Measurements from ENCODE around the gene ACOXL.

ACOXL gene

GRCh38 chr2:111034146-111034545 is 301.8 kb downstream of the ACOXL start:
- no peak for FAIRE-seq

GRCh38 chr2:111034606-111035005 is 302.2 kb downstream of the ACOXL start:
- no peak for TF ChIP-seq CTCF (IDR thresholded peaks at IDR 0.05; ENCODE audit: insufficient read depth, missing control alignments)
- FAIRE-seq (no peak), DNase-seq (ENCODE audit: insufficient read length, low spot score) (no peak)

More at GRCh38 chr2:111034146-111034545, 301.8 kb downstream of the ACOXL start:
- DNase-seq (ENCODE audit: insufficient read length, low spot score): no peak
- TF ChIP-seq CTCF (IDR thresholded peaks at IDR 0.05; ENCODE audit: insufficient read depth, missing control alignments): no peak

- TF ChIP-seq CTCF (IDR thresholded peaks at IDR 0.05; ENCODE audit: insufficient read depth, missing control alignments): no peak
- FAIRE-seq (no peak), DNase-seq (ENCODE audit: insufficient read length, low spot score) (no peak)
Measured at GRCh38 chr2:111035830-111036441, 303.6 kb downstream of the ACOXL start.

GRCh38 chr2:111037128-111037527 is 304.8 kb downstream of the ACOXL start:
- no peak for FAIRE-seq
- no peak for DNase-seq (ENCODE audit: insufficient read length, low spot score)
- TF ChIP-seq CTCF (IDR thresholded peaks at IDR 0.05; ENCODE audit: insufficient read depth, missing control alignments): no peak

GRCh38 chr2:111039628-111040383 is 307.4 kb downstream of the ACOXL start:
- FAIRE-seq (no peak), DNase-seq (ENCODE audit: insufficient read length, low spot score) (no peak)
- no peak for TF ChIP-seq CTCF (IDR thresholded peaks at IDR 0.05; ENCODE audit: insufficient read depth, missing control alignments)

GRCh38 chr2:111041398-111042202 is 309.2 kb downstream of the ACOXL start:
- no peak for FAIRE-seq

More at GRCh38 chr2:111041398-111042202, 309.2 kb downstream of the ACOXL start:
- DNase-seq (ENCODE audit: insufficient read length, low spot score): no peak
- TF ChIP-seq CTCF (IDR thresholded peaks at IDR 0.05; ENCODE audit: insufficient read depth, missing control alignments): no peak
